ENCODE measurements around the gene SNW1.
"Not testable (repeated sequence)": the region's sequence is repeated elsewhere in the genome, so short reads cannot be mapped to it uniquely, and the experiment has no call there.

SNW1 gene

DNA sequence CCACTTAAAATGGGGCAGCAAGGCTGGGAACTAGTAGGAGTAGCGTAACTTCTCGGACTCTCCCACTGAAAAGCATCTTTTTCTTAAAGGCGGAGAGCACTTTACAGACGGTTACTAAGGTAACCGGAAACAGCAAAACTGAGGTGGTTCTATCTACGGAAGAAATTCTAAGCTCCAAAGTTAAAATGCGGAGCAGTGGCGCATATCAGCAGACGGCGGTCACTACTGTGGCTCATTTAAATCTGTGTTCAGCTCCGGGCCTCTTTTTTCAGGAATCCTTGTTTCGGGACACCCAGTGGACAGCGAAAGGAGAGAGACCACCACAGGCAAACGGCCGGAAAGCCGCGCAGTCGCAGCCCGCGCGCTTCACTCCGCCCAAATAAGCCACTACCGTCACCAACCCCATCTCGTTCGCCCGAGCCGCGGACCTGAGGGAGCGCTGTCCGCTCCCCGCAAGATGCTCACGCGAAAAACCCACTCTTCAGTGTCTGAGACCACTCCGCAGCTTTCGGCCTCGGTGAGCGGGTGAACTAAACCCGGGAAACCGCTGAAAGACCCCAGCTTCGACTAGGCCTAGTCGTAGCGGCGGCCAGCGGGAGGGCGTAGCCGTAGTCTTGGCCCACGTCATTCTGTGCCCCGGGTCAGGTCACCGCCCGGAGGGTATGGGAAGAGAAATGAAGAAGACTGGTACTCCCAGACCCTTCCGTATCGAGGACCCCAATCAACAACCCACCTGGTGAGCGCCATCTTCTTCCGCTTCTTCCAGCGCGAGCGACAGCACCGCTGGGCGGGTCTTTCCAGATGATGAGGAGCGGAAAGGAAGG, at the start of gene SNW1:
SNW1 (minus strand) TSS at position 776 of the 824 bp plus-strand sequence; CDS start at position 747, 29 bp downstream.
- DNase-seq = peak; percentile 49

DNA sequence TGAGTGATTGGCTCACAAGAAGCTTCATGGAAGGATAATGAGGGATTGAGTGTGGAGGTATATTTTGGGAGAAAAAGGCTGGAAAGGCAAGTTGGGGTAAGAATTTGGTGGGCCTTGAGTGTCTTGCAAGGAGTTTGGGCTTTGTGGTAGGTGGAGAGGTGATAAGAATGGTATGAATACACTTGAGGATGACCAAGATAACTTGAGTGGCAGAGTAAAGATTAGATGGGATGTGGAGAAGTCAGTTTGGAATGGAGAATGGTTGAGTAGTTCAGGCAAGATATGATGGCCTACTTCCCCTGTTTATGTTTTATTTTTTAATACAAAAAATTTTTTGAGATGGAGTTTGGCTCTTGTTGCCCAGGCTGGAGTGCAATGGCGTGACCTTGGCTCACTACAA, 48.1 kb upstream of the SNW1 start:
- DNase-seq = no peak

DNA sequence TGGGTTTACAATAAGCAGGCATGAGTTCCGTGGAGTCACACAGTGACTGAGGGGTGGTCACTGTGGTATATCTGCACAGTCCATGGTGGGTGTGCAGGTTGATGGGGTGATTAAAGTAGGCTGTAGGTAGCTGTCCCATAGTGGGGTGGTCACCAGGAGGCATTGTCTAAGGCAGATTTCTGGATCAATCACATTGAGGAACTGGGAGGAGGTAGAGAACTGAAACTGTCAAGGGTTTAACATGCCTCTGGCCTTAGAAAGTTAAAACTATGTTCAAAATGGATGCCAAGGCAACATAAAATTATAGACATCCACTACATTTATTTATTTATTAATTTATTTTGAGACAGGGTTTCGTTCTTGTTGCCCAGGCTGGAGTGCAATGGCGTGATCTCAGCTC, 47.3 kb upstream of the SNW1 start:
- no peak for DNase-seq

DNA sequence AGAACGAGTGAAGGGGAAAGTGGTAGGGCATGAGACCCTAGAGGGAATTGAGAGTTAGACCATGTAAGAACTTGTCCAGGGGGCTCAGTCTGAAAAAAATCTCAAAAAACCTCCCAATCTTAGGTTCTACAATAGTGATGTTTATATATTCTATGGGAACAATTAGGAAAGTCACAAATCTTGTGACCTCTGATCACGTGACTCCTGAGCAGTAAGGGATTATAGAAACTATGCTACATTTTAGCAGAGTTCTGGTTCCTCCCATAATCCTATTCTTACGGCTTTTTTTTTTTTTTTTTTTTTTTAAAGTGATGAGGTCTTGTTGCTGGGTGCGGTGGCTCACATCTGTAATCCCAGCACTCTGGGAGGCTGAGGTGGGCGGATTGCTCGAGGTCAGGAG, 44.8 kb upstream of the SNW1 start:
- DNase-seq = no peak

DNA sequence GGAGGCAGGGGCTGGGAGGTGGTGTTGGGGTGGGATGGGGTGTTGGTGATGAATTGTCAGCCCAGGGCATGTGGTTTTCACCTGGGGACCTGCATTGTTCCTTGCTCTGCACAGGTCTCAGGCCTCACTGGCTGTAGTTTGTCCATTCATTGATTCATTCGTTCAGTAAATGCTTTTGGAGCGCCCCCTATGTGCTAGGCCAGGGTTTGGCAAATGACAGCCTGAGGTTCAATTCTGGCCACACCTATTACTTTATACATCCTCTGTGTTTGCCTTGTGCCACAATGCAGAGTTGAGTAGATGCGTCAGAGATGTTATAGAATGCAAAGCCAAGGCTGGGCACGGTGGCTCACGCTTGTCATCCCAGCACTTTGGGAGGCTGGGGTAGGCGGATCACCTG, 43.6 kb upstream of the SNW1 start:
- peak; percentile 26 for DNase-seq

DNA sequence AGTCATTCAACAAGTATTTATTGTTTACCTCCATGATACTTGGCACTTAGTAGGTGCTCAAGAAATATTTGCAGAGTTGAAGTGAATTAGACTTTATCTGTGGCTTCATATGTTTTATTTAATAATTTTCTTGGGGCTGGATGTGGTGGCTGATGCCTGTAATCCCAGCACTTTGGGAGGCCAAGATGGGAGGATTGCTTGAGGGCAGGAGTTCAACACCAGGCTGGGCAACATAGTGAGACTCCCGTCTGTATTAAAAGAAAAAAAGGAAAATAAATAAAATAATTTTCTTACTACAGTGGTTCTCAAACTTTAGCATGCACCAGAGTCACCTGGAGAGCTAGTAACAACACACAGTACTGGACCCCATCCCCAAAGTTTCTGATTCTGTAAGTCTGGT, 39.9 kb upstream of the SNW1 start:
- no peak for DNase-seq

DNA sequence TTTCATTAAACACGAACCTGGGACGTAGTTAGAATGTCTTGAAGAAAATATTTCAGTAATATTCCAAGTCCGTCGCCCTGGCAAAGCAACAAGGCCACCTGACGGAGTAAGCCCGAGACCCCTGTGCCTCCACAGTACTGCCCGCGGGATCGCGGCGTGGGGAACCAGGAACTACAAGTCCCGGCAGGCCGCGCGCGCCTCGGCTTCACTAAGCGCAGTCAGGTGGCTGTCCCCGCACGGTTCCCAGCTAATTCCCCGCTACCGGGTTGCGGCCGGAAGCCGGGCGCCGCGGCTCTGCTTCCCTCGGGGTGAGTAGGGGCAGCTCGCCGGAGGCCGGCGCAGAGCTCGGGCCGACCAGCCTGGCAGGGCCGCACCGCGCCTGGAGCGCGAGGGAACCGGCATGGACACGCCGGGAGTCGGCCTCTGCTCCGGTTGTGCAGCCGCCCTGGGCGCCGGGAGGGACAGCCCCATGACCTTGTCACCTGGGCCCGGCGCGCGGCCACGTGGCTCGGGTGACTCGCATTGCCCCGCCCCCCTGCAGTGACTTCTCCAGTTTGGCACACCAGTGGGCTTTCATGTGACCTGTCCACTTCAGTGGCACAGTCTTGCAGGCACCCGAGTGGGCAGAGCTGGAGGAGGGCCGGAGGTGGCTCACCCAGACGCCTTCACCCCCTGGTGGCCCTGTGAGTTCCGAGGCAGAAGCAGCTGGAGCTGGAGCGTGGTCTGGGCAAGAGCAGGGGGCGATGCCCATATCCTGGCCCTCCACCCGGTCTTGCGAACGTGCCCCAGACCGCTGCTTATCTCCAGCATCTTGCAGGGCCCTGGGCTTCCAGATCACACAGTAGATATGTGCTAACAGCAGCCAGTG, 39.1 kb upstream of the SNW1 start, which contains the start of gene ADCK1:
ADCK1 (plus strand) TSS at position 247 of the 868 bp plus-strand sequence. CDS start 18,870 bp downstream, outside the sequence.
- peak; percentile 68 for DNase-seq

DNA sequence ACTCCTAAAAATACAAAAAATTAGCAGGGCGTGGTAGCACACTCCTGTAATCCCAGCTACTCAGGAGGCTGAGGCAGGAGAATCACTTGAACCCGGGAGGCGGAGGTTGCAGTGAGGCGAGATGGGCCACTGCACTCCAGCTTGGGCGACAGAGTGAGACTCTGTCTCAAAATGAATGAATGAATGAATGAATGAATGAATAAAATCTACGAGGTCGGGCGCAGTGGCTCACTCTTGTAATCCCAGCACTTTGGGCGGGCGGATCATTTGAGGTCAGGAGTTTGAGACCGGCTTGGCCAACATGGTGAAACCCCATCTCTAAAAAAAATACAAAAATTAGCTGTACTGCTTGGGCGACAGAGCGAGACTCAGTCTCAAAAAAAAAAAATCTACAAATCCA, 38.5 kb upstream of the SNW1 start:
- DNase-seq = not testable (repeated sequence)

DNA sequence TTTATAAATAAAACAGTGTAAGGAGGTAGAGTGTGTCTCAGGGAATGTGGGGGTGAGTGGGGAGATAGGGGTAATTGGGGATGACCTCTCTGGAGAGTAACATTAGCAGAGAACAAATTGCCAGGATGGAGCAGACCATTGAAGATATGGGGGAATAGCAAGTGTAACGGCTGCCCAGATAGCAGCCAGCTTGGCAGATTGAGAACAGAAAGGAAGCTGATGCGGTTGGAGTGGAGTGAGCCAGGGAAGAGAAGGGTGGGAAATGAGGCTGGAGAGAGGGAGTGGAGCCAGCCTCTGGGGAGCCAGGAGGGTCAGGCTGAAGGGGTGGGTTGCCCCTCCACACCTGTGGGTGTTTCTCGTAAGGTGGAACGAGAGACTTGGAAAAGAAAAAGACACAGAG, 33.4 kb upstream of the SNW1 start:
- no peak for DNase-seq

DNA sequence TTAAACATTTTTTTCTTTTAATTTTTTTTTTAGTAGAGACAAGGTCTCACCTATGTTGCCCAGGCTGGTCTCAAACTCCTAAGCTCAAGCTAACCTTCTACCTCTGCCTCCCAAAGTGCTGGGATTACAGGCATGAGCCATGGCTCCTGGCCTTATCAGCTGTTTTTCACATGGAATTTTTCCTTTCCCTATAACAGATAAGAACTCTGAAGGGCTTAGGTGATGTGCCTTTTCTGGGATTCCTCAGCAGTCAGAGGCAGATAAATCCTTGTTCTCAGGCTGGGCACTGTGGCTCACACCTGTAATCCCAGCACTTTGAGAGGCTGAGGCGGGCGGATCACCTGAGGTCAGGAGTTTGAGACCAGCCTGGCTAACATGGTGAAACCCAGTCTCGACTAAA, 32.3 kb upstream of the SNW1 start:
- DNase-seq = not testable (repeated sequence)

DNA sequence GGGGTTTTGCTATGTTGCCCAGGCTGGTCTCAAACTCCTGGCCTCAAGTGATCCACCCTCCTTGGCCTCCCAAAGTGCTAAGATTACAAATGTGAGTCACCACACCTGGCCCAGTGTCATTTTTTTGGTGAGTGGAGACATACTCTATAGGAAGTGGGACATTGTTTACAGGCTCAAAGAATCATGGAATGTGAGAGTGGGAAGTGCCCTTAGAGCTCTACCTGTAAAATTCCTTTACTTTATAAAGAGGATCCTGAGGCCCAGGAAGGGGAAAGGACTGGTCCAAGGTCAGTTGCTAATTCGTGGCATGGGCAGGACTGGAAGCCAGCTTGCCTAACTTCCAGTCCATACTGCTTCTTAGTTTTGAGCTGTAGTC, 30.3 kb upstream of the SNW1 start:
- DNase-seq = no peak

DNA sequence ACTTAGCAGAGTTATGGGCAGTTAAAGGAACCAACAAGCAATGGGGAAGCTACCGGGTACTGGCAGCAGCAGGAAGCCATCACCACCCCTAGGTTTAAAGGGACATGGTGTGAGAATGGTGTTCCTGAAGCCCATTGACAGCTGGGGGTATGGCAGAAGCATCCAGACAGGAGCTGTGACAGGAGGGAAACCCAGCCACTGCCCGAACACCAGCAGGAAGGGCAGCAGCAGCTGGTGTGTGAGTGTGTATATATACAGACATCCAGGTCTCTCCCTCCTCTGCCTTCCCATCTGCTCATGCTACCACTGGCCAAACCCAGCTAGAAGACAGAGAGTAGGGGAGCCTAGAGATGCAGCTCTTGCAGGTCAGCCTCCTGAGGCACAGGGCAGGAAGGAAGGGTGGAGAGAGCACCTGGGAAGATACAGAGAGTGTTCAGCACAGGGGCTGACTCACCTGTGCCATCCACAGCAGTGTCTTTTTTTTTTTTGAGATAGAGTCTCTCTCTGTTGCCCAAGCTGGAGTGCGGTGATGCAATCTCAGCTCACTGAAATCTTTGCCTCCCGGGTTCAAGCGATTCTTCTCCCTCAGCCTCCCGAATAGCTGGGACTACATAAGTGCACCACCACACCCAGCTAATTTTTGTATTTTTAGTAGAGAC, 29.7 kb upstream of the SNW1 start:
- DNase-seq = no peak

DNA sequence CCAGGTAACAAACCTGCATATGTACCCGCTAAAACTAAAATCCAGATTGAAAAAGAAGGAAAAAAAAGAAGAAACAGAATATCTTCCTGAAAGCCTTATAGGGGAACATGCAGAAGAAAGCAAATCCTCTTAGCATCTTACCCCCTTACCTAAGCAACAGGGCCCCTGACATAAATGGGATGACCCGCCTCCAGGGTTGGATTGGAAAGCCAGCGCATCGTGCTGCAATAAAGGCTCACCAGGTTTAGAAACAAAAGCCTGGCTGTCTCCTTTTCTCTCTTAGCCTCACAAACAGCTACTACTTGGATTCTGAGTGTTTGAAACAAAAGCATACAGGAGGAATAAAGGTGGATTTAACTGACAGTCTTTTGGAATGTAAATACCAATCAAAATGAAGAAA, 25.2 kb upstream of the SNW1 start:
- no peak for DNase-seq

DNA sequence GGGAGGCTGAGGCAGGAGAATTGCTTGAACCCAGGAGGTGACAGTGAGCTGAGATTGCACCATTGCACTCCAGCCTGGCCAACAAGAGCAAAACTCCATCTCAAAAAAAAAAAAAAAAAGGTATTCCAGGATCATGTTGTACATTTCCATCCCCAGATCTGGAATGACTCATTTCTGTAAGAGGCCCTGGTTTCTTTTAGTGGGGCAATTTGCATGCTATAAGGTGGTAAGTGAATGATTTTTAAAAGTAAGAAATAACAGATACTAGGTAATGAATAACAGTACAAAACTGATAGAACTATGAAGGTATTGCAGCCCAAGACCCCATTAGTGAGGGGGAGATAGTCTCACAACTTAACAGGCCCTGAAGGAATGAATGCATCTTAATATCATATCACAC, 21.2 kb upstream of the SNW1 start:
- DNase-seq = peak; percentile 23

DNA sequence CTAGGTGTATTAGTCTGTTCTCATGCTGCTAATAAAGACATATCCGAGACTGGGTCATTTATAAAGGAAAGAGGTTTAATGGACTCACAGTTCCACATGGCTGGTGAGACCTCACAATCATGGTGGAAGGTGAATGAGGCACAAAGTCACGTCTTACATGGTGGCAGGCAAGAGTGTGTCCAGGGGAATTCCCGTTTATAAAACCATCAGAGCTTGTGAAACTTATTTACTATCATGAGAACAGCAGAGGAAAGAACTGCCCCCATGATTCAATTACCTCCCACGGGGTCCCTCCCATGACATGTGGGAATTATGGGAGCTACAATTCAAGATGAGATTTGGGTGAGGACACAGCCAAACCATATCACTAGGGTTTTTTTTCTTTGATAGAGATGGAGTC, 13.0 kb upstream of the SNW1 start:
- DNase-seq = not testable (repeated sequence)

DNA sequence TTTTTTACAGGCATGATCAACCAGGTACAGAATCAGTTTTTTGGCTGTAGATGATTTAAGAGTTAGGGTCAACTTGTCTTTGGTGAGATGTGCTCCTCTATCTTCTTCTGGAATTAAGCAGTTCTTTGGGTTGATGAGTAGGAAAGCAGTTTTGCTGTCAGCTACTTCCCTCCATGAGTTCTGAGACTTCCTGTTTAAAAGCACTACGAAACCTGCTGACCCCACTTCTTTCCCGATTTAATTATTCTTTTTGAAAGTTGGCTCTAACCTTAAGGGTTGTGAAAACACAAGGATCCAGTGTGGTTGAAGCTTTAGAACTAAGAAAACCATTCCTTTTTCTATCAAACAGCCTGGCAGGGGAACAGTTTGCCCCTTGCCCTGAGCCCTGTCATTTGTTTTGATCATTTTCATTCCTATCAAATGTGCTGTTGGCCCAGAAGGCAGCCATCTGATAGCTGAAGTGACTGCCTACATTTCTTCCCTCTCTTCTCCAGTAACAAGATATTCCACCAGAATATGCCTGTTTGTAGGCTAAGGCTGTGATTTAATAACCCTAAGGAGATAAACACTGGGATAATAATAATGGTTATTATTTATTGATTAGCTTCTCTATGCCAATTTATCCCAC, 7.6 kb upstream of the SNW1 start:
- not testable (repeated sequence) for DNase-seq

DNA sequence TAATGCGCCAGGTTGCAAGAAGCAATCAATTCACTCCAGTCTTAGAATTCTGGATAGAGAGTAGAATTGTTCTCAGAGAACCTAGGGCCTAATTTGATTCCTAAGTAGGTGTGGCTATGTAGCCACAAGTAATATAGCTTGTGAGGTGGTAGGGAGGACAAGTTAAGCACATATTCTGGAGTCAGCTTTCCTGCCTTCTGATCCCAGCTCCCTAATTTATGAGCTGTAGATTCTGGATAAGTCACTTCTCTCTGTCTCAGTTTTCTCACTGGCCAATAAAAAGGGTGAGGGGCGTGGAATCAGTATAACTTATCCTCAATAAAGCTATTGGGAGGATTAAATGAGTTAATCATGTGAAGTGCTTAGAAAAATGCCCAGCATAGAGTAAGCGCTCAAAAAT, 3.0 kb upstream of the SNW1 start:
- no peak for DNase-seq

DNA sequence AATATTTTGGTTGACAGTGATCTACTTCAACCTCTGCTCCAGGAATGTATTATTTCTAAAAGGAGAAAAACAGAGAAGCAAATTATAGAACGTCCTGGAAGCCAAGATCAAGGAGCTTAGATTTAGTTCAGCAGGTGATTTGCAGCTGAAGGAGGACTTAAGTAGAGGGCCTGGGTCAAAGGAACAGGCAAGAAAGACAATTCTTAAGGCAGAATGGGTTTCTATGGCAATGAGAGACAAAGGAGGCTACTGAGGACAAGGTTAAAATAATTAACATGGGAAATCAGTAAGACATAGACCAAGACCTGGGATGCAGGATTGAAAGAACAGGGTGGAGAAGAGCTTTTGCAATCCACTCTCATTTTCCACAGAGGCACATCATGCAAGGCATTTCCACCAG, 2.4 kb upstream of the SNW1 start:
- no peak for DNase-seq

DNA sequence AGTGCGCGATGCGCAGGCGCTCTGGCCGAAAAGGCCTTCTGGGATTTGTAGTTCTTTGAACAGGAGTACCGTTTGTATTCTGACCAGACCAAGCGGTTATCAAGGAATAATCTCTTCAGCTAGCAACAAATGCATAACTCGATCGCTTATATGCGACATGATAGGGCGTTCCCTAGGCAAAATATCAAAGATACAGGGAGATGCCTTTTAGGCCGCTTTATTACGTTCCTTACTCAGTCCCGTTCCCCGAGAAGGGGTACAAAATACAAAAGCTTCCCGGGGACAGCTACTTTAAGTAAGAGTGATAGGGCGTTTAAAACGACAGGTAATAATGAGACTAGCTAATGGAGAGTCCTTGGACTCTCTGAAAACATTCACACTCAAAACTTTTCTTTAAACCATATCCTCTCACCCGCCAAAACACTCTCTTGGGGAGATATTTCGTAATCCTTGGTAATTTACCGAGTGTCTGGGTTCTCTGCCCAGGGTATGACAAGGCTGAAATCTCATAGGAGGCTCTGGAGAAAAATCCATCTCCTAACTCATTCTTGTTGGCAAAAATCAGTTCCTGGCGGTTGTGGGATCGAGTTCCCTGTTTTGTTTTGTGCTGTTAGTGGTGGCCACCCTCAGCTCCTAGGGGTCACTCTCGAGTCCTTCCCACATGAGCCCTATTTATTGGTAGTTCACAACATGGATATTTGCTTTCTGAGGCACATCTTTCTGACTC, 412 bp upstream of the SNW1 start:
- DNase-seq = peak; percentile 95

DNA sequence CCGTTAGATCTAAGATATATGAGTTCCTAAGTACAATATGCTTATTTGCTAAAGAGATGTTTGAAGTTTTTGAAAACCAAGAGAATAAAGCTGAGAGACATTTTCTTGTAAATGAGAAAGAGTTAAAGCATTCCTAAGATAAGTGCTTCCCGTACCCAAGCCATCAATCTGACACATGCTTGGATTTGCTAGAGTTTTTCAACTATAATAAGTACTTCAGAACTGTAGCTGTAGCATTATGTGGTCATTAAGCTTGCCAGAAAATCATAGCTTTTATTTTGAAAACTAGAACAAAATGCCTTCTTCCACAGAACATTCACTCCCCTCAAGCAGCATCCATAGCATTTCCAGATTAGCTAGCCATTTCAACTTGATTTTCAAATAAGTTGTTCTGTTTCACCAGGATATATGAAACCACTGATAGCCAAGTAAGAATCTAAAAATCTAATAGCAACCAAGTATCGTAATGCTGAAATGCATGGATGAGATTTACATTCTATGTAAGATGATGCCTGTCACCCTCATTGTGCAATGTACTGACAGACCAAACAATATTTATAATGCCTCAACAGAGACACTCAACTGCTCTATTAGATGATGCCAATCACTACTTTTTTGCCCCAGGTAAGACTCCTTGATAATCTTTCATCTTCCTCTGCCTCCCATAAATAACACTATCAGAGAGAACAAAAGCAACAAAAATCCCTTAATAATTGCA, 8.0 kb downstream of the SNW1 start:
- DNase-seq = no peak

DNA sequence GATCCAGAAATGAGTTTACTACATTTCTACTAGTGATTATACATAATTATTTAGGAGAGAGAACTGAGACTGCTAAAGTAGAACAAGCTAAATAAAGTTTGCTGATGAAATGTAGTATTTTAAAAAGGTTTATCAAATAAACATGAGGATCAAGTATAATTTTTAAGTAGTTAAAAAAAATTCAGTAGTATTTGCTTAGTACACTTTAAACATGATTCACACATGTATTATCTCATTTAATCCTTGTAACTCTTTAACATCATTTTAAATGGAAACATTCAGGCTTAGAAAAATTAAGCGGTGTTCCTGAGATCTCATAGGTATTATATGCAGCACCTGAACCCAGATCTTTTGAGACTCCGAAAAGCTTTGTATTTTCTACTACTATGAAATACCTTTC, 8.7 kb downstream of the SNW1 start:
- no peak for DNase-seq

DNA sequence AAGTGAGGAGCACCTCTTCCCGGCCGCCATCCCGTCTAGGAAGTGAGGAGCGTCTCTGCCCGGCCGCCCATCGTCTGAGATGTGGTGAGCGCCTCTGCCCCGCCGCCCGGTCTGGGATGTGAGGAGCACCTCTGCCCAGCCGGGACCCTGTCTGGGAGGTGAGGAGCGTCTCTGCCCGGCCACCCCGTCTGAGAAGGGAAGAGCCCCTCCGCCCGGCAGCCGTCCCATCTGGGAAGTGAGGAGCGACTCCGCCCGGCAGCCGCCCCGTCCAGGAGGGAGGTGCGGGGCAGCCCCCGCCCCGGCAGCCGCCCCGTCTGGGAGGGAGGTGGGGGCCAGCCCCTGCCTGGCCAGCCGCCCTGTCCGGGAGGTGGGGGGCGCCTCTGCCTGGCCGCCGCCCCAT, 13.5 kb downstream of the SNW1 start:
- DNase-seq = not testable (repeated sequence)

All from HCEC 1CT (cell line).